HEK293 (cell line): ENCODE results near the gene CADPS.

Experiments
- CTCF ChIP-seq: fragments of 450-650 bp; formaldehyde crosslinking; IDR thresholded peaks from 2 replicates; pipeline ENCODE4 v1.5.1; 2016; ENCODE audit warnings: missing biosample characterization, missing genetic modification characterization
- ZBTB21 ChIP-seq: fragments of 450-650 bp; formaldehyde crosslinking; IDR thresholded peaks from 2 replicates; pipeline ENCODE4 v1.5.1; 2017; ENCODE audit warnings: missing biosample characterization, missing genetic modification characterization
- ZNF785 ChIP-seq: fragments of 450-650 bp; formaldehyde crosslinking; IDR thresholded peaks from 2 replicates; pipeline ENCODE4 v1.5.1; 2016; ENCODE audit warnings: missing biosample characterization, missing genetic modification characterization
- ZSCAN16 ChIP-seq: fragments of 450-650 bp; formaldehyde crosslinking; IDR thresholded peaks from 2 replicates; pipeline ENCODE4 v1.5.1; 2016; ENCODE audit warnings: missing biosample characterization, missing genetic modification characterization

- TF ChIP-seq ZBTB21 (tag by site-specific recombination) (no peak), CTCF (tag by site-specific recombination) (no peak), ZSCAN16 (no peak), ZNF785 (tag by site-specific recombination) (no peak)
These were observed 407.1 kb downstream of the CADPS start for GRCh38 chr3:62467966-62468722.
